Measurements from ENCODE around the gene TMEM131L. TPM values are rescaled to one million over a fixed set of nuclear protein-coding genes. Genes with fewer than 3 reads are reported as not detected.

Gene TMEM131L
- total and polyA plus RNA-seq, 2 donors (not counting 3 experiments of a cell fraction or from before 2014, with no cell fraction given) = 7.7 to 21.2 TPM

DNA sequence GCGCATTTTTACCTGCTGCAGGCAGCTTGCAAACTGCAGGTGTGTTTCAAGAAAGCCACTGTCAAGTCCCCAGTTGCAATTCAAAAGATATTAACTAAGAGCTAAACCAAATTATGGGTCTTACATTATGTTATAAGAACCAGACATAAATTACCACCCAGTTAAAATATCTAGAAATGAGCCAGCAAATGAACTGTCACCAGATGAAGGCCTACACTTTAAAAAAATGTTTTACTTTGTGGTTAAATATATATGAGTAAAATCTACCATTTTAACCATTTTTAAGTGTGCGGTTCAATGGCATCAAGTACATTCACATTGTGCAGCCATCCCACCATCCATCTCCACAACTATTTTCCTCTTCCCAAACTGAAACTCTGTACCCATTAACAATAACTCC is 32.0 kb upstream of the TMEM131L start:
- TF ChIP-seq EZH2 (IDR thresholded peaks at IDR 0.05; ENCODE audit: borderline replicate concordance, low read depth, low read length, severe bottlenecking) (no peak), POLR2AphosphoS5 (IDR thresholded peaks at IDR 0.05; ENCODE audit: insufficient read depth, low read depth, low read length) (no peak), JUN (IDR thresholded peaks at IDR 0.05; ENCODE audit: borderline replicate concordance, insufficient read depth, insufficient read length, low read depth) (no peak), POLR2A (IDR thresholded peaks at IDR 0.05; ENCODE audit: low read depth, low read length) (no peak), GATA2 (IDR thresholded peaks at IDR 0.05; ENCODE audit: insufficient read depth, insufficient read length, low read depth, low read length) (no peak)
- TF ChIP-seq, protein P1, sequence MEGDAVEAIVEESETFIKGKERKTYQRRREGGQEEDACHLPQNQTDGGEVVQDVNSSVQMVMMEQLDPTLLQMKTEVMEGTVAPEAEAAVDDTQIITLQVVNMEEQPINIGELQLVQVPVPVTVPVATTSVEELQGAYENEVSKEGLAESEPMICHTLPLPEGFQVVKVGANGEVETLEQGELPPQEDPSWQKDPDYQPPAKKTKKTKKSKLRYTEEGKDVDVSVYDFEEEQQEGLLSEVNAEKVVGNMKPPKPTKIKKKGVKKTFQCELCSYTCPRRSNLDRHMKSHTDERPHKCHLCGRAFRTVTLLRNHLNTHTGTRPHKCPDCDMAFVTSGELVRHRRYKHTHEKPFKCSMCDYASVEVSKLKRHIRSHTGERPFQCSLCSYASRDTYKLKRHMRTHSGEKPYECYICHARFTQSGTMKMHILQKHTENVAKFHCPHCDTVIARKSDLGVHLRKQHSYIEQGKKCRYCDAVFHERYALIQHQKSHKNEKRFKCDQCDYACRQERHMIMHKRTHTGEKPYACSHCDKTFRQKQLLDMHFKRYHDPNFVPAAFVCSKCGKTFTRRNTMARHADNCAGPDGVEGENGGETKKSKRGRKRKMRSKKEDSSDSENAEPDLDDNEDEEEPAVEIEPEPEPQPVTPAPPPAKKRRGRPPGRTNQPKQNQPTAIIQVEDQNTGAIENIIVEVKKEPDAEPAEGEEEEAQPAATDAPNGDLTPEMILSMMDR (IDR thresholded peaks at IDR 0.05; ENCODE audit: extremely low read depth in 1 of 2, insufficient read depth in 1 of 2, low read depth in 1 of 2, low read length in 2 of 2) = no peak
- TF ChIP-seq, protein P2, sequence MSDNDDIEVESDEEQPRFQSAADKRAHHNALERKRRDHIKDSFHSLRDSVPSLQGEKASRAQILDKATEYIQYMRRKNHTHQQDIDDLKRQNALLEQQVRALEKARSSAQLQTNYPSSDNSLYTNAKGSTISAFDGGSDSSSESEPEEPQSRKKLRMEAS (IDR thresholded peaks at IDR 0.05; ENCODE audit: insufficient read depth, insufficient read length) = no peak
- Histone ChIP-seq H3K9me1 (replicated peaks; ENCODE audit: control insufficient read depth, extremely low read depth, insufficient read depth, low read length) (no peaks in the 10 kb centered on the region), H2AFZ (ENCODE audit: low read depth, low read length) (no peak overlapping the region), H3K9me3 (replicated peaks; ENCODE audit: control insufficient read depth, insufficient read depth, low read length) (no peaks in the 10 kb centered on the region), H4K20me1 (replicated peaks; ENCODE audit: control insufficient read depth, extremely low read depth, insufficient read depth, low read length) (no peaks in the 10 kb centered on the region), H3K27me3 (ENCODE audit: control insufficient read depth in 2 of 2, insufficient read depth in 2 of 2, low read length in 2 of 2) (no peaks in the 10 kb centered on the region), H3K4me3 (replicated peaks in 1 of 3; ENCODE audit: insufficient read depth in 1 of 3, low read depth in 1 of 3, low read length in 3 of 3) (no peak overlapping the region), H3K79me2 (ENCODE audit: control insufficient read depth, insufficient read depth, low read length) (no peaks in the 10 kb centered on the region), H3K9ac (replicated peaks; ENCODE audit: extremely low read depth, insufficient read depth, low read length) (no peak overlapping the region), H3K4me2 (ENCODE audit: insufficient read depth, low read length) (no peak overlapping the region), H3K4me1 (ENCODE audit: control insufficient read depth, extremely low read depth, insufficient read depth, low read length) (no peaks in the 10 kb centered on the region), H3K36me3 (ENCODE audit: control insufficient read depth in 2 of 2, extremely low read depth in 1 of 2, insufficient read depth in 2 of 2, low read length in 2 of 2) (no peaks in the 10 kb centered on the region), H3K27ac (ENCODE audit: insufficient read depth, low read depth, low read length) (no peak overlapping the region)
- intact Hi-C loops (cut with micrococcal nuclease) = loop anchor here (5.0 kb wide), 1 partner anchor 198 kb away; no protein-coding TSS in a partner anchor
- CTCF ChIA-PET = interaction anchor here (0.6 to 2.7 kb wide), 4 partner anchors 13 to 286 kb away, joined by 3 to 33 read pairs (median 4); no protein-coding TSS in a partner anchor
- POLR2A ChIA-PET = no interaction called here
- no peak for DNase-seq (ENCODE audit: low read depth, low spot score)
- no peak for FAIRE-seq
- dilution Hi-C loops (cut with MboI; ENCODE audit: extremely low pct_ligation_motif_present, low sequenced_read_pairs) = no loop called here
- BruUV-seq (replicated peaks) = no TSS peak

Measured in endothelial cell of umbilical vein (primary cell).